Renal pelvis (tissue), 3 donors: Measurements from ENCODE around the gene ZIC1. TPM values are rescaled to one million over a fixed set of nuclear protein-coding genes. Genes with fewer than 3 reads are reported as not detected.

Experiments used
- polyA plus RNA-seq, 3 donors: library from polyadenylated mRNA; unstranded; fragments of 120-200 nt; gene quantifications; one replicate each; pipeline ENCODE4 v1.2.1, GENCODE V29; 2013; ENCODE audit not compliant: insufficient read length in 3 of 3

ZIC1 gene
- polyA plus RNA-seq, 3 donors: 0.13 to 0.40 TPM; not detected in 1

Other genes starting within 250 kb of the ZIC1 start
- gene ZIC4, start 2.8 kb upstream of the ZIC1 start, polyA plus RNA-seq: under 1 TPM in 1 of 3 donors, not detected in 2; 0.10 TPM